Sigmoid colon (tissue), 7 donors: ENCODE data around the gene FGD5. TPM values are rescaled to one million over a fixed set of nuclear protein-coding genes. Genes with fewer than 3 reads are reported as not detected.

Source experiments
- DNase-seq: peaks from one replicate; pipeline ENCODE4 v3.0.0-alpha.2; 2019
- H3K27ac ChIP-seq, 4 donors: fragments of 200-600 bp; sonication (generic); one replicate each; pipeline ENCODE4 v1.5.1; 2016 to 2019; ENCODE audit warnings: mild to moderate bottlenecking in 1 of 4
- H3K27me3 ChIP-seq, 3 donors: fragments of 200-600 bp; sonication (generic); one replicate each; pipeline ENCODE4 v1.5.1; 2019; ENCODE audit warnings: mild to moderate bottlenecking in 1 of 3
- H3K36me3 ChIP-seq, 4 donors: fragments of 200-600 bp; sonication (generic); one replicate each; pipeline ENCODE4 v1.5.1; 2016 to 2019
- H3K4me1 ChIP-seq, 4 donors: fragments of 200-600 bp; sonication (generic); one replicate each; pipeline ENCODE4 v1.5.1; 2017 to 2019
- H3K4me3 ChIP-seq, 4 donors: fragments of 200-600 bp; sonication (generic); one replicate each; pipeline ENCODE4 v1.5.1; 2017 to 2019; ENCODE audit warnings: mild to moderate bottlenecking in 2 of 4, moderate library complexity in 1 of 4
- H3K9me3 ChIP-seq, 4 donors: fragments of 200-600 bp in 3 of 4; sonication (generic) in 3 of 4; one replicate each; pipeline versions ENCODE4 v1.5.1 to v1.6.1; 2013 to 2019
- CTCF ChIP-seq, 4 experiments: fragments of 450-650 bp in 3 of 4; fragments of 200-600 bp in 1 of 4; IDR thresholded peaks; one replicate each; pipeline ENCODE4 v1.5.1; 2016 to 2019; ENCODE audit warnings: antibody characterized with exemption in 4 of 4, mild to moderate bottlenecking in 3 of 4, moderate library complexity in 2 of 4
- EP300 ChIP-seq, 4 donors: sonication (generic); formaldehyde crosslinking; IDR thresholded peaks; one replicate each; pipeline ENCODE4 v1.6.1; 2017; ENCODE audit warnings: antibody characterized with exemption in 4 of 4
- POLR2A ChIP-seq, 2 donors: fragments of 450-650 bp; IDR thresholded peaks; one replicate each; pipeline ENCODE4 v1.6.1; 2016; ENCODE audit warnings: antibody characterized with exemption in 2 of 2, mild to moderate bottlenecking in 2 of 2, moderate library complexity in 2 of 2
- POLR2AphosphoS5 ChIP-seq, 4 donors: sonication (generic); formaldehyde crosslinking; IDR thresholded peaks; one replicate each; pipeline ENCODE4 v1.6.1; 2017; ENCODE audit warnings: antibody characterized with exemption in 4 of 4
- WGBS, 2 donors: extraction: QIAGEN DNeasy Blood & Tissue Kit; methylation state at CpG; one replicate each; pipeline ENCODE4 v1.1.7; 2013; 5-methylcytosine and 5-hydroxymethylcytosine counted together
- intact Hi-C: fragments of 100-400 bp; cut with DNase I; formaldehyde crosslinking; loops from one replicate; pipeline ENCODE4 v1.15.1; 2023
- polyA plus RNA-seq, 3 donors: library from polyadenylated mRNA; stranded (reverse); fragments of 200-250 nt; gene quantifications; one replicate each; pipeline ENCODE4 v1.2.3, GENCODE V29; 2013
- total RNA-seq, 4 donors: library from RNA; depleted of rRNA; stranded (reverse); fragments of >200 nt; gene quantifications; one replicate each; pipeline ENCODE4 v1.1.0, GENCODE V29; 2016
- donor health status: healthy with polysubstance abuse.
- donor health status: Bipolar disorder and iron deficiency.
- donor health status: healthy.

The FGD5 gene
- total and polyA plus RNA-seq, 7 donors: 2.1 to 18.6 (median 6.4) TPM

- Histone ChIP-seq H3K27me3 (peaks cover 0 to 2% (median 0%) of the 10 kb centered on the region in 3 donors), H3K4me3 (no peak overlapping the region), H3K27ac (no peak overlapping the region), H3K4me1 (no peaks in the 10 kb centered on the region), H3K36me3 (no peaks in the 10 kb centered on the region), H3K9me3 (peaks cover 0 to 7% (median 0%) of the 10 kb centered on the region in 4 donors)
- intact Hi-C loops: no loop called here
- TF ChIP-seq POLR2AphosphoS5 (IDR thresholded peaks at IDR 0.05): no peak
- TF ChIP-seq EP300 (IDR thresholded peaks at IDR 0.05): no peak
- TF ChIP-seq POLR2A (IDR thresholded peaks at IDR 0.05): no peak
- 74 to 77% methylated on average over 8 of the region's 8 CpGs for WGBS, 2 donors
- DNase-seq: peak; percentile 53
Measured at GRCh38 chr3:14784087-14784681, 34.6 kb upstream of the FGD5 start.

- peak; percentile 56 for DNase-seq
- WGBS, 2 donors: 84 to 88% methylated on average over 20 of the region's 20 CpGs
- H3K9me3 ChIP-seq: no peaks in the 10 kb centered on the region
- H3K4me3 ChIP-seq: no peak overlapping the region
- TF ChIP-seq POLR2AphosphoS5 (IDR thresholded peaks at IDR 0.05): no peak
- TF ChIP-seq POLR2A (IDR thresholded peaks at IDR 0.05): no peak
- TF ChIP-seq EP300 (IDR thresholded peaks at IDR 0.05): no peak
- TF ChIP-seq CTCF (IDR thresholded peaks at IDR 0.05): no peak
- no peaks in the 10 kb centered on the region for H3K4me1 ChIP-seq
- H3K27me3 ChIP-seq: peaks cover 0 to 2% (median 0%) of the 10 kb centered on the region in 3 donors
- no peaks in the 10 kb centered on the region for H3K36me3 ChIP-seq
- intact Hi-C loops: no loop called here
- no peak overlapping the region for H3K27ac ChIP-seq
Measured at GRCh38 chr3:14785207-14786155, 33.3 kb upstream of the FGD5 start.

DNA sequence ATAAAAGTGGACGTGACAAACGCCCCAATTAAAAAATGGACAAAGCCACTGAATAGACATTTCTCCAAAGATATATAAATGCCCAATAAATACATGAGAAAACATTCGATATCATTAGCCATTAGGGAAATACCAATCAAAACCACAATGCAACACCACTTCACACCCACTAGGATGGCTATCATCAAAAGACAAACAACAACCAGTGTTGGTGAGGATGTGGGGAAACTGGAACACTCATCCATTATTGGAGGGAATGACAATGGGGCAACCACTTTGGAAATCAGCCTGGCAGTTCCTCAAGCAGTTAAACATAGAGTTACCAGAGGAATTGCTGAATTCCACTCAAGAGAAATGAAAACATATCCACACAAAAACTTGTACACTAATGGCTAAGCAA is 32.4 kb upstream of the FGD5 start:
- WGBS, 2 donors: 92 to 94% methylated on average over 3 of the region's 3 CpGs
- no peak for DNase-seq

DNA sequence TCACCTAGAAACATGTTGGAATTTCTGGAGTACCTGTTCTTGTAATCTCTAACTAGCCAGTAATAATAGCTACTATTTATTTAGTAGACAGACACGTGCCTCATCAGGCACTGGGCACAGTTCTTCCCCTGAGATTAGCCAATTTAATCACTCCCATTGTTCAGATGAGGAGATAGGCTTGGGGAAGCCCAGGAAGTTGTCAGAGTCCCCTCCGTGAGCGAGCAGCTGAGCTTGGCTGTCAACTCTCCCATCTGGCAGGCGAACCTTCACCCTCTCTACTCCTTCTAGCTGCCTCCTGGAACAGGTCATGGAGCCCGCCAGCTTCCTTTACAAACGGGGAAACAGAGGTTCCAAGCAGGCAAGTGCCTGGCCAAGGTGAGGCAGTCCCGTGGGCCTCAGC is 31.1 kb upstream of the FGD5 start:
- peak; percentile 28 for DNase-seq
- Histone ChIP-seq H3K36me3 (no peaks in the 10 kb centered on the region), H3K4me1 (peaks cover 0 to 1% (median 0%) of the 10 kb centered on the region in 4 donors), H3K27me3 (peaks cover 0 to 2% (median 0%) of the 10 kb centered on the region in 3 donors), H3K9me3 (no peaks in the 10 kb centered on the region), H3K27ac (no peak overlapping the region), H3K4me3 (no peak overlapping the region)
- intact Hi-C loops: no loop called here
- TF ChIP-seq EP300 (IDR thresholded peaks at IDR 0.05) (no peak), CTCF (IDR thresholded peaks at IDR 0.05) (no peak), POLR2A (IDR thresholded peaks at IDR 0.05) (no peak), POLR2AphosphoS5 (IDR thresholded peaks at IDR 0.05) (no peak)
- 45 to 67% methylated on average over 7 of the region's 7 CpGs for WGBS, 2 donors

More for the DNA sequence above, 32.4 kb upstream of the FGD5 start:
- no peaks in the 10 kb centered on the region for H3K9me3 ChIP-seq
- H3K27ac ChIP-seq: no peak overlapping the region
- intact Hi-C loops: no loop called here
- H3K27me3 ChIP-seq: peaks cover 0 to 2% (median 0%) of the 10 kb centered on the region in 3 donors
- no peak for TF ChIP-seq POLR2A (IDR thresholded peaks at IDR 0.05)
- H3K36me3 ChIP-seq: no peaks in the 10 kb centered on the region
- H3K4me1 ChIP-seq: no peaks in the 10 kb centered on the region
- no peak overlapping the region for H3K4me3 ChIP-seq

DNA sequence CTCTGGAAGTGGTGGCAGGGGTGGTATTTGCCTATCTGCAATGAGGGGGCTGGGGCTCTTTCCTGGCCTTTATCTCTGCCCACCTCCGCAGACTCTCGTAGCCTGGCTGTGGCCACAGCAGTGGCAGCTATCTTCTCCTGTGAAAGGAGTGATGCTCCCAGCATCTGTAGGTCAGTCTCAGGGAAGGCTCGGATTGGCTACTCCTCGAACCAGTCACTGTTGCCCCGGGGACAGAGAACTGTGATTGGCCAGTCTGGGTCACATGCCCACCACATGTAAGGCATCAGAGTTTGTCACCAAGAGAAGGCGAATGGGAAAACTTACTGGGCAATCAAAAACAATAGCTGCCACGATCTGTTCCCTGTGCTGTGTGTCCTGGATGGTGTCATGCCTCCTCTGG is 30.1 kb upstream of the FGD5 start:
- intact Hi-C loops: no loop called here
- H3K9me3 ChIP-seq: no peaks in the 10 kb centered on the region
- no peaks in the 10 kb centered on the region for H3K36me3 ChIP-seq
- WGBS, 2 donors: 88 to 94% methylated on average over 7 of the region's 7 CpGs
- peak; percentile 42 for DNase-seq
- no peak overlapping the region for H3K27ac ChIP-seq
- peaks cover 0 to 4% (median under 1%) of the 10 kb centered on the region in 4 donors for H3K4me1 ChIP-seq
- no peak overlapping the region for H3K4me3 ChIP-seq
- TF ChIP-seq CTCF (IDR thresholded peaks at IDR 0.05): no peak
- no peak for TF ChIP-seq POLR2AphosphoS5 (IDR thresholded peaks at IDR 0.05)
- TF ChIP-seq EP300 (IDR thresholded peaks at IDR 0.05): no peak
- no peak for TF ChIP-seq POLR2A (IDR thresholded peaks at IDR 0.05)
- peaks cover 0 to 2% (median 0%) of the 10 kb centered on the region in 3 donors for H3K27me3 ChIP-seq
